ENCODE measurements around the gene MRTFA.

DNA sequence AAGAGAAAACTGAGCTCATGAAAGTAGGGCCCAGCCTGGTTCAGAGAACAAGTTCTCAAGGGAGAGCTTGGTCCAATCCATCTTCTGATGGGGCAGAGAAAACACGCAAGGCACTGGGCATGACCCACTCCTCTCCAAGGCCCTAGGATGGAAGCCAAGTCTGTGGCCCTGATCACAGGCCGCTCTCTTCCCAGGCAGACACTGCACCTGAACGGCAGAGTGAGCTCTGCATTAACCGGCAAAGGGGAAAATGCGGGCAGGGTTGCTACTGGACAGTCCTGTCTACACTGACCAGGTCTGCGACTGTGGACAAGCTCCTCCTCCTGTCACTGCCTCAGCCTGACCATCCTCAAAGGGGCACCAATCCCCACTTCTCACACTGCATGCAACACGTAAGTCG, 216.8 kb downstream of the MRTFA start:
- TF ChIP-seq GATA2 (IDR thresholded peaks at IDR 0.05; ENCODE audit: low read depth, low read length) (no peak), GATA3 (IDR thresholded peaks at IDR 0.05; ENCODE audit: low read depth, low read length) (no peak)
